Measurements from ENCODE around the gene GULP1. TPM values are rescaled to one million over a fixed set of nuclear protein-coding genes. Genes with fewer than 3 reads are reported as not detected.

Gene GULP1
- total RNA-seq, 1 experiment from 2014 or later = 76.0 TPM

GRCh38 chr2:188573453-188573852 is 281.8 kb downstream of the GULP1 start:
- DNase-seq (ENCODE audit: low read depth, low spot score) = no peak
- CTCF ChIA-PET = no interaction called here
- no peak overlapping the region for H3K27ac ChIP-seq (ENCODE audit: low read depth, low read length)

More at GRCh38 chr2:188573453-188573852, 281.8 kb downstream of the GULP1 start:
- no peak for ATAC-seq
- ChIA-PET POLR2A (no interaction called here), RAD21 (ENCODE audit: low non-redundant PET in 1 of 2, low total read pairs in 2 of 2, uncharacterized antibody in 2 of 2, unreplicated experiment in 2 of 2) (no interaction called here)
- H3K36me3 ChIP-seq (ENCODE audit: control insufficient read depth in 1 of 2, insufficient read depth in 2 of 2, low read length in 2 of 2) = peaks cover 3 to 4% of the 10 kb centered on the region in 2 experiments; a peak in 2 of 4 replicates
- no TSS peak for BruUV-seq (replicated peaks)
- TF ChIP-seq ZBTB33 (IDR thresholded peaks at IDR 0.05; ENCODE audit: extremely low read depth, insufficient replicate concordance, low read length) (no peak), MAX (IDR thresholded peaks at IDR 0.05) (no peak), RAD21 (IDR thresholded peaks at IDR 0.05; ENCODE audit: low read depth) (no peak), SIN3A (IDR thresholded peaks at IDR 0.05; ENCODE audit: low read depth) (no peak), POLR2AphosphoS5 (IDR thresholded peaks at IDR 0.05; ENCODE audit: low read depth, low read length) (no peak), ZNF274 (IDR thresholded peaks at IDR 0.05; ENCODE audit: low read depth, low read length) (no peak), REST (IDR thresholded peaks at IDR 0.05; ENCODE audit: low read depth) (no peak), YY1 (IDR thresholded peaks at IDR 0.05; ENCODE audit: extremely low read depth, insufficient replicate concordance, low read depth, low read length) (no peak), JUND (IDR thresholded peaks at IDR 0.05) (no peak), ZFX (IDR thresholded peaks at IDR 0.05) (no peak), POLR2A (IDR thresholded peaks at IDR 0.05; ENCODE audit: borderline replicate concordance, extremely low read depth, insufficient read depth, insufficient read length) (no peak), FOSL1 (IDR thresholded peaks at IDR 0.05; ENCODE audit: low read depth) (no peak)
- no peaks in the 10 kb centered on the region for H3K27me3 ChIP-seq (ENCODE audit: insufficient read depth, low read length)
- no peak overlapping the region for H3K9ac ChIP-seq (ENCODE audit: low read length)
- H3K4me3 ChIP-seq (replicated peaks in 1 of 2; ENCODE audit: low read depth in 1 of 2, low read length in 2 of 2) = no peak overlapping the region
- H3K9me3 ChIP-seq (ENCODE audit: control insufficient read depth in 1 of 2, insufficient read depth in 1 of 2, low read depth in 1 of 2, low read length in 2 of 2) = no peaks in the 10 kb centered on the region
- no peak overlapping the region for H3K4me2 ChIP-seq (ENCODE audit: low read length)
- intact Hi-C loops (cut with micrococcal nuclease) = no loop called here
- no peaks in the 10 kb centered on the region; the same call in 1 of the 2 replicates for H3K9me2 ChIP-seq (ENCODE audit: insufficient read depth)
- H3K4me1 ChIP-seq (ENCODE audit: control insufficient read depth in 1 of 2, insufficient read depth in 2 of 2, low read length in 2 of 2) = no peaks in the 10 kb centered on the region
- no peaks in the 10 kb centered on the region for H4K20me1 ChIP-seq (ENCODE audit: insufficient read depth)
- H2AFZ ChIP-seq (ENCODE audit: low read depth, low read length, poor library complexity, severe bottlenecking) = no peak overlapping the region
- H3K79me2 ChIP-seq (ENCODE audit: insufficient read depth, low read length) = no peaks in the 10 kb centered on the region
